ENCODE measurements around the gene NFYC. TPM values are rescaled to one million over a fixed set of nuclear protein-coding genes. Genes with fewer than 3 reads are reported as not detected.

Gene NFYC
- total RNA-seq, 1 donor from 2014 or later, result 19.2 TPM

Other genes starting within 250 kb of the NFYC start
- gene ZFP69B, start 241.2 kb upstream of the NFYC start, total RNA-seq, result 1.2 and 2.0 TPM in 2 replicates
- 2.1 and 4.1 TPM in 2 replicates for gene ZFP69, start 214.4 kb upstream of the NFYC start, total RNA-seq
- gene EXO5, start 182.9 kb upstream of the NFYC start, total RNA-seq, result 6.7 and 11.9 TPM in 2 replicates
- 3.3 and 4.4 TPM in 2 replicates for gene ZNF684, start 160.1 kb upstream of the NFYC start, total RNA-seq
- gene RIMS3, start 26.0 kb upstream of the NFYC start, total RNA-seq, result 0.28 and 0.34 TPM in 2 replicates
- not detected in 2 replicates for gene KCNQ4, start 92.1 kb downstream of the NFYC start, total RNA-seq
- 3.9 and 8.0 TPM in 2 replicates for gene CITED4, start 170.7 kb downstream of the NFYC start, total RNA-seq

Data from dermis blood vessel endothelial cell (primary cell).